ENCODE measurements around the gene JOSD2.
"Not testable (repeated sequence)": the region's sequence is repeated elsewhere in the genome, so short reads cannot be mapped to it uniquely, and the experiment has no call there.

Gene JOSD2

DNA sequence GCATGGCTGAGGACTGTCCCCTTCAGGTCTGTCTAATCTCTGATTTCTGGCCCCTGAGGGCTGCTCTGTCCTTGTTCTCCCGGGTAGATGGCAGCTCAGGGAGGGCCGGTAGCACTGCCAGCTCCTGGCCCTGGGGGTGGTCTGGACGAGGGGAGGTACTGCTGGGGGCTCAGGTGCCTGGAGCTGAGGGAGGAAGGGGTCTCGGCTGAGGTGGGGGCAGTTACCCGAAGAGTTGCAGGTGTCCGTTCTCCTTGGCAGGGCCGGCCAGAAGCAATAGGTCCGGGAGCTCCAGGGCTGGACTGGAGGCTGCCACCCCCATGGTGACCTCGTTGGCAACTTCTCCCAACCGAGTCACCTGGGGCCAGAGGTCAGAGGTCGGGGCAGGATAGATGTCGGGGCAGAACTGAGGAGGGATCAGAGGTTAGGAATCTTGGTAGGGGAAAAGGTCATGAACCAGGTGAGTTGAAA, 35.9 kb downstream of the JOSD2 start:
- DNase-seq: no peak

DNA sequence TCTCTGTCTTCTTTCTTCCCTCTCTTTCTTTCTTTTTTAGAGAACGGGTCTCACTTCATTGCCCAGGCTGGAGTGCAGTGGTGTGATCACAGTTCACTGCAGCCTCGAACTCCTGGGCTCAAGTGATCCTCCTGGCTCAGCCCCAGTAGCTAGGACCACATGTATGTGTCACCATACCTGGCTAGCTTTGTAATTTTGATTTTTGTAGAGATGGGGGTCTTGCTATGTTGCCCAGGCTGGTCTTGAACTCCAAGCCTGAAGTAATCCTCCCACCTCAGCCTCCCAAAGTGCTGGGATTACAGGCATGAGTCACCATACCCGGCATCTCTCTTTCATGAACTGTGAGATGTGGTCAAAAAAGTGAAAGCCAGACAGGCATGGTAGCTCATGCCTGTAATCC, 37.7 kb downstream of the JOSD2 start:
- DNase-seq: not testable (repeated sequence)

DNA sequence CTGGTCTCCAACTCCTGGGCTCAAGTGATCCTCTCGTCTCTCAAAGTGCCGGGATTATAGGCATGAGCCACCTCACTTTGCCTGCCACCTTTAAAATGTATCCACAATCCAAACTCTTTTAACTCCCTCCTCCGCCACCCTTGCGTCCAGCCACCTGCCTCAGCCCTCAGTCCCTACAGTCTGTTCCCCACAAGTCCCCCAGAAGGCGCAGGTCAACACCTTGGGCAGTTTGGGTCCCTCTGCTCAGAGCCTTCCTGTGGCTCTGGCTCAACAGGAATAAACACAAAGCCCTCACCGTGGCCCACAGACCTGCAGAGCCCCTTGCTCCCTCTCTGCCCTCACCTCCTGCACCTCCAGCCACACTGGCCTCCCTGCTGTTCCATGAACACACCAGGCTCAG, 42.2 kb downstream of the JOSD2 start:
- DNase-seq: no peak

DNA sequence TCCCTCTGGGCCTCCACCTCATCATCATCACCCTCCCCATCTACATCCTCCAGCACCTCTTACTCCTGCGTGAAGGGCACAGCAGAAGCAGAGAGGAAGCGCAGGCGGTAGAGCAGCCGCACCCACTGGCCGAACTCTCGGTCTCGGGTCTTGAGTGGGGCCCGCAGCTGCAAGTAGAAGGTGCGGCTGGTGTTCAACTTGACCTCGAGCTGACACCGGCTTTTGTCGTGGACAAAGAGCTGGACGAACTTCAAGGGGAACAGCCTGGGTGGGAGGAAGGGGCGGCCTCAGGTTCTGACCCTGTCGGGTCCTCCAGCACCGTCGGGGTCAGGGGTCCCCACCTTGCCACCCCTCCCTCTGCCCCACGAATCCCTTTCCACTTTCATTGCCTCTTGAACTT, 43.4 kb downstream of the JOSD2 start:
- DNase-seq: no peak

DNA sequence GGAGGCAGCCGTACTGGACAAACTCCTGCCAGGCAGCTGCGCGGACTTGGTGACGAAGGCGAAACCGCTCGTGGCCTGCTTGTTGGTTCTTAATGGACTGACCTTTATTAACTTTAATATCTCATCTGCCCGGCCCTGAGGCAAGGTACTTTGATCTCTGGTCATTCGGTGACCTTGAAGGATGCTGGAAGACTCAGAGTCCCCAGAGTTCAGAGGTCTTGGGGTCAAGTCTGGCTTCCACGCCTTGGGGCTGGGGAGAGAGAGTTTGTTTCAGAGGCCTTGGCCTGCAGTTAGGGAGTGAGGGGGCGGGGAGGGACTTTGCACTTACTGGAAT, 44.3 kb downstream of the JOSD2 start:
- no peak for DNase-seq

DNA sequence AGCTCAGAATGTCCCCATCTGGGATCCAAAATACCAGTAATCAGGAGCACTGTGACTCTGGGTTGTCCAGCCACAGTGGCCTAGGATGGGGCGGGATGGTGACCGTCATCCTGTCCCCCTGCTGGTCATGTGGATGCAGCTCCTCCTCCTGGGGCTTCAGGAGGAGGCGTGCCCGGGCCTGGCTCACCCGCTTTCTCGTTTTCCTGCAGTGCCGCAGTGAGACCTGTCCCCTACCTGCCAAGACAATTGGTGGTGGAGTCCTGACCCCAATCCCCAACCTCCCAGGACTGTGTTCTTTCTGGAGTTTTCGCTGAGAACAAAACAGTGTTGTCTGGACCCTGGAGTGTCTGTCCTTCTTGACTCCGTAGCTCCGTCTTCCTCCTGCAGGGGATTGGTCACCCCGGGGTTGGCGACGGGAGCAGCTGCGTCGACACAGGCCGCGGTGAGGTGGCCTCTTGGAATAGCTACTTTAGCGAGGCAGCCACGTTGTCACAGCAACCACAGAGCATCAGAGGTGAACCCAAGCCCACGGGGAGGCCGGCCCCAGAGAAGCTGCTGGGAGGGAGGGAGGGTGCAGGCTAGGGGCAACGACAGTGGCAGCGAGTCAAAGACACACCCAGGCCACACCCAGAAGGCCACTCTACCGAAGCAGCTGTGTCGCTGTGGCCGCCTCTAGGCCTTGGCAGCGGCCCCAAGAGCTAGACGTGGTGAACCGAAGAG, 44.8 kb downstream of the JOSD2 start:
- DNase-seq: no peak

DNA sequence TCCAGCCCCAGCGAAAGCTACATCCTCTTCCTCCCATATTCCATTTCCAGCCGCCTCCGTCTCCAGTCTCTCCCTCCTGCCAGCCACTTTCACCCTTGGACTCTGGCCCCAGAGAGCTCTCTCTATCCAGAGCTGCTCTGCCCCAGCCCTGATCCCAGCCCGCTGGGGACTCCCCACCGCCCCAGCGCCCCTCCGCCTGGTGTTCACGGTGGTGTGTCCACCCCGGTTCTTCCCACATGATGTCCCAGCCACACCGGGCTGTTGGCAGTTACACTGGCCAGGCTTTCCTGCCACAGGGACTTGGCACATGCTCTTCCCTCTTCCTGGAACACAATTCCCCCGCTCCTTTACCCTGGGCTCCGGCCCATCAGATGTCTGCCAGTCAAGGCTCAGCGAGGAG, 46.0 kb downstream of the JOSD2 start:
- DNase-seq: no peak

DNA sequence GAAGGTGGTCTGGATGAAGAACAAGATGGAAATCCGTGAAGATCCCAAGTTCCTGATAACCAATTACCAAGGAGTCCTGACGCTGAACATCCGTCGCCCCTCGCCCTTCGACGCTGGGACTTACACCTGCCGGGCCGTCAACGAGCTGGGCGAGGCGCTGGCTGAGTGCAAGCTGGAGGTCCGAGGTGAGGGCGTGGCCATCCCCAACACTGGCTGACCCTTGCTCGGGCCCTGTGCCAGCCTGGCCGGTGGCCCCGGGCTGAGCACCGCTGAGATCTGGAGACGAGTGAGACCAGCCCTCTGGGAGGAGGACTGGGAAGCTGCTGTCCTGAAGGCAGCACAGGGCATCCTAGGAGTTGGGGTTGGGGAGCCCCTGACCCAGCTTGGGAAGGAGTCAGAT, 46.6 kb downstream of the JOSD2 start:
- no peak for DNase-seq

DNA sequence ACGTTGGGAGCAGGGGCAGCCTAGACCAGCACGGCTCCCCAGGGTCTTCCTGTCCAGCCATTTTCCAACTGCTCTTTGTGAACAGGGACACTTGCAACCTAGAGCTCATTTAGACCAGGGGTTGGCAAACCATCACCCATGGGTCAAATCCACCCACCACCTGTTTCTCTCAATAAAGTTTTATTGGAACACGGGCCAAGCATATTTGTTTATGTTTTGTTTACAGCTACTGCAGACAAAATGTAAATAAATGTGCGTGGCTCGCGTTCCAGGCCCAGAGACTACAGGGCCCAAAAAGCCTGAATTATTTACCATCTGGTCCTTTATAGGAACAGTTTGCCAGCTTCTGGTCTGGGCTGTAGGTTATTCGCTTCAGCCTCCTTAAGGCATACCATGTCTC, 48.0 kb downstream of the JOSD2 start:
- no peak for DNase-seq

DNA sequence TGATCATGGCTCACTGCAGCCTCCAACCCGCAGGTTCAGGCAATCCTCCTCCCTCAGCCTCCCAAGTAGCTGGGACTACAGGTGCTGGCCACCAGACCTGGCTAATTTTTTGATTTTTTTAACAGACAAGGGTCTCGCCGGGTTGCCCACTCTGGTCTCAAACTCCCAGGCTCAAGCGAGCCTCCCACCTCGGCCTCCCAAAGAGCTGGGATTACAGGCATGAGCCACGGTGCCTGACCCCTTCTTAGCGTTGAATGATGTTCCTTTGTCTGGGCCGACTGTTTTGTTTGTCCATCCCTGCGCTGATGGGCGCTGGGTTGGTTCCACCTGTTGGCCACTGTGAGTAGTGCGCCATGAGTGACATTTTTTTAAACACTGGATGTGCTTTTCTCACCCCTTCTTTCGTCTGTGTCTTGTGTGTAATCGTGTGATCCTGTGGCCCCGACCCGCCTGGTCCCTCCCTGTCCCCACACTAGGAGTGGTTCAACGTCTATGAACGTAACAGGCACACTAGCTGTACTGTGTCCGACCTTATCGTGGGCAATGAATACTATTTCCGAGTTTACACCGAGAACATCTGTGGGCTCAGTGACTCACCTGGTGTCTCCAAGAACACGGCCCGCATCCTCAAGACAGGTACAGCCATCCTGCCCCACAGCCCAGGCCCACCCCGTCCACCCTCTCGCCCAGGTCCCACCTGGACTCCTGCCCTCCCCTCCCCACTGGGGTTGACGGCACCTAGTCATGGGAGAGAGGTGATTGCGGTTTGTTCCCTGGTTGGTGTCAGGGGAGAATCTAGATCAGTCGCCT, 49.7 kb downstream of the JOSD2 start:
- no peak for DNase-seq

DNA sequence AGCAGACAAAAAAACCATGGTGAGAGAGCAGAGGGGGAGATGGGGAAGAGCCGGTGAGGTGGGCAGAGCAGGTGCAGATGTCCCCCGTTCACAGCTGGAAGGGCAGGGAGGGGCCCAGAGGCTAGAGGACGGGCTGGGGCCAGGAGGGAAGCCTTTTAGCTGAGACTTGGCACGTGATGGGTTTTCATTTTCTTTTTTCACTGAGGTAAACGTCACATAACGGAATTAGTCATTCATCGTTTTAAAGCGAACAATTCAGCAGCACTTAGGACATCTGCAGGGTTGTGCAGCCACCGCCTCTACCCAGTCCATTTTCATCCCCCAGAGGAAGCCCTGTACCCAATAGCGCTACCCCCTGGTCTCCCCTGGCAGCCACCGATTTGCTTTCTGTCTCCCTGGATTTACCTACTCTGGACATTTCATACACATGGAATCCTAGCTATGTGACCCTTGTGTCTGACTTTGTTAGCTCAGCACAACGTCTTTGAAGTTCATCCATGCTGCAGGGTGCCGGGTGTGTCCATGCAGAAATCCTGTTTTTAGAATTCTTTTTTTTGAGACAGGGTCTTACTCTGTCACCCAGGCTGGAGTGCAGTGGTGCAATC, 50.7 kb downstream of the JOSD2 start:
- DNase-seq: no peak

DNA sequence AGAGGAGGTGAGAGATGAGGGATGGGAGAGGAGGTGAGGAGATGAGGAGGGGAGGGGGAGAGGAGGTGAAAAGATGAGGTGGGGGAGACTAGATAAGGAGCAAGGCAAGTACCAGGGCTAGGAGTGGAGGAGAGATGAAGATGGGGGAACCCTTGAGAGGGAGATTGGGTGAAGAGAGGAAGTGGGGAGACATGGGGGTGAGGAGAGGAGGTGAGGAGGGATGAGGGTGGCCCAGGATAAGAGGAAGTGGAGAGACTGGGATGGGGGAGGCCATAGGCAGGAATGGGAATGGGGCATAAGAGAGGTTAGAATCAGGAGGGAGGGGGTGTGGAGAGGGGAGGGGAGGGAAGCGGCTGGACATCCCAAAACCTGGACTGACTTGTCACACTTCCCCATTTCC, 51.4 kb downstream of the JOSD2 start:
- DNase-seq: no peak

DNA sequence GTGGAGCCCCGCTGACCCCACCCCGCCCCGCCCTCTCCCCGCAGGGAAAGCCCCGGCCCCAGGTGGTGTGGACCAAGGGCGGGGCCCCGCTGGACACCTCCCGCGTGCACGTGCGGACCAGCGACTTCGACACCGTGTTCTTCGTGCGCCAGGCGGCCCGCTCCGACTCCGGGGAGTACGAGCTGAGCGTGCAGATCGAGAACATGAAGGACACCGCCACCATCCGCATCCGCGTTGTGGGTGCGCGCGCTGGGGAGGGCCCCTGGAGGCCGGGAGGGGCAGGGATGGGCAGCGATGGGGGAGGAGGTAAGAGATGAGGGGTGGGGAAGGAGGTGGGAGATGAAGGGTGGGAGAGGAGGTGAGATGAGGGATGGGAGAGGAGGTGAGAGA, 51.9 kb downstream of the JOSD2 start:
- DNase-seq: no peak

DNA sequence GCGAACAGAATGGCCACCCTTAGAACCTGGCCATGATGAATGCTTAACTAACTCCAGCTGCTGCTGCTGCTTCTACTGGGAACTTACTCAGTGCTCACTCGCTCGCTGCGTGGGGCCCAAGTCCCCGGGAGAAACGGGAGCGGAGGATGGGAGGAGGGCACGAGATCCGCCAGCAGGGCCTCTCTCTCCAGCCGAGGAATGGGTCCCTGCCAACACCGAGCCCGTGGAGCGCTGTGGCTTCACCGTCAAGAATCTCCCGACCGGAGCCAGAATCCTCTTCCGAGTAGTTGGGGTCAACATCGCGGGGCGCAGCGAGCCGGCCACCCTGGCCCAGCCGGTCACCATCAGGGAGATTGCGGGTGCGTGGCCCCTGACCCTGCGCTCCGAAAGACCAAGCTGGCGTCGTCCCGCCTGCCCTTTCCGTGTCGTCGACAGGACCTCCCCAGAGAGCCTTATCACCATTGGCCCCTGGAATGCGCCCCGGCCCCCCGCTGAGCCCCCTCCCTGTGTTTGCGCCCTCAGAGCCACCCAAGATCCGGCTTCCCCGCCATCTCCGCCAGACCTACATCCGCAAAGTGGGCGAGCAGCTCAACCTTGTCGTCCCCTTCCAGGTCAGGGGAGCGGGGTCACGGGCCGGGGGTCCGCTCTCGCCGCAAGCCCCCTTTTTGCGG, 52.5 kb downstream of the JOSD2 start:
- DNase-seq: no peak

DNA sequence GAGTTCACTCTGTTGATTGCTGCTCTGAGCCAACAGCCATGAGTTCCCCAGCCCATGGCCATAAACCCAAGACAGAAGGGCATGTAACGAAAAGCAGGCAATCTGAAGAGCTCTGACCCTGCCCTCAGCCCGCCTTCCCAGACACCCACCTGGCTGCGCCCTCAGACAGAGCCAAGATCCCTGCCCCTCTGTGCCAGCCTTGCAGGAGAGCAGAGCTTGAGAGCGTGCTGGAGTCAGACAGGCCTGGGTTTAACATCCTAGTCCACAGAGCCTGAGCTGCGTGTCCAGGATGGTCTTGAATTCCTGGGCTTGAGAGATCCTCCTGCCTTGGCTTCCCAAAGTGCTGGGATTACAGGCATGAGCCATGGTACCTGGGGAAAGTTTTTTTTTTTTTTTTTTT, 53.7 kb downstream of the JOSD2 start:
- no peak for DNase-seq

All from NCI-H1048 (cell line).